HG03175 (cell line): ENCODE results near the gene CNPY4.
"Not testable (repeated sequence)": the region's sequence is repeated elsewhere in the genome, so short reads cannot be mapped to it uniquely, and the experiment has no call there.

ENCODE experiments used
- ATAC-seq: cut with Tn5 transposase; IDR thresholded peaks from one replicate; pipeline ENCODE4 v1.9.1; 2021; ENCODE audit warnings: mild to moderate bottlenecking, moderate library complexity; ENCODE audit not compliant: unreplicated experiment

The CNPY4 gene

GRCh38 chr7:100118388-100119071 is 904 bp upstream of the CNPY4 start:
- no peak for ATAC-seq

- ATAC-seq, result peak; percentile 23
Measured at GRCh38 chr7:100119970-100120732, 717 bp downstream of the CNPY4 start.

- no peak for ATAC-seq
Measured at GRCh38 chr7:100120733-100121036, 1.3 kb downstream of the CNPY4 start.

- no peak for ATAC-seq
Measured at GRCh38 chr7:100122067-100122466, 2.6 kb downstream of the CNPY4 start.

GRCh38 chr7:100122568-100122967 is 3.1 kb downstream of the CNPY4 start:
- no peak for ATAC-seq

- no peak for ATAC-seq
Measured at GRCh38 chr7:100124301-100125230, 5.1 kb downstream of the CNPY4 start.

- ATAC-seq, result peak; percentile 4
Measured at GRCh38 chr7:100126239-100126930, 7.0 kb downstream of the CNPY4 start.

- ATAC-seq, result peak; percentile 67
Measured at GRCh38 chr7:100126931-100127865, 7.8 kb downstream of the CNPY4 start, which contains the start of gene MBLAC1. Gene MBLAC1, plus strand, starts transcription at chr7:100126967. Its CDS starts 429 bp downstream, at chr7:100127396.

GRCh38 chr7:100127866-100128636 is 8.6 kb downstream of the CNPY4 start:
- no peak for ATAC-seq

GRCh38 chr7:100128637-100128963 is 9.2 kb downstream of the CNPY4 start:
- ATAC-seq, result no peak

GRCh38 chr7:100130220-100130607 is 10.8 kb downstream of the CNPY4 start:
- ATAC-seq, result not testable (repeated sequence)

GRCh38 chr7:100130608-100131453 is 11.4 kb downstream of the CNPY4 start:
- no peak for ATAC-seq

GRCh38 chr7:100132126-100132525 is 12.7 kb downstream of the CNPY4 start:
- no peak for ATAC-seq

GRCh38 chr7:100132697-100133151 is 13.3 kb downstream of the CNPY4 start:
- peak; percentile 73 for ATAC-seq

- no peak for ATAC-seq
Measured at GRCh38 chr7:100137851-100138760, 18.7 kb downstream of the CNPY4 start.

- ATAC-seq, result no peak
Measured at GRCh38 chr7:100141555-100141949, 22.1 kb downstream of the CNPY4 start.

GRCh38 chr7:100142461-100142860 is 23.0 kb downstream of the CNPY4 start:
- ATAC-seq, result no peak
